B cell (primary cell): Measurements from ENCODE around the gene CIAO2B. TPM values are rescaled to one million over a fixed set of nuclear protein-coding genes. Genes with fewer than 3 reads are reported as not detected.

Experiments
- ATAC-seq: fragments of 200-7000 bp; cut with Tn5 transposase; one replicate; pipeline ENCODE4 v1.10.0; 2021; ENCODE audit warnings: low read depth, mild to moderate bottlenecking, moderate number of reproducible peaks, moderate library complexity
- CTCF ChIA-PET: fragments of 350-600 bp; sonication (Branson Sonifier 250); formaldehyde crosslinking; loops from one replicate; lab custom pipeline; 2021; ENCODE audit warnings: antibody characterized with exemption, inconsistent platforms; lab: Charles Lee
- POLR2A ChIA-PET: fragments of 350-600 bp; sonication (Branson Sonifier 250); formaldehyde crosslinking; loops from one replicate; lab custom pipeline; 2021; ENCODE audit warnings: antibody characterized with exemption; lab: Charles Lee
- DNase-seq: peaks from one replicate; pipeline ENCODE4 v3.0.0; 2013
- H2AFZ ChIP-seq: 2 replicates; pipeline ENCODE4 v1.6.1; 2012; ENCODE audit warnings: mild to moderate bottlenecking, low read depth, low read length; ENCODE audit not compliant: insufficient read depth, poor library complexity, severe bottlenecking
- H3K27ac ChIP-seq, 2 donors: 1 replicate in 1 of 2; 2 replicates in 1 of 2; pipeline ENCODE4 v1.5.1; 2012 to 2013; ENCODE audit warnings: low read length in 2 of 2, mild to moderate bottlenecking in 2 of 2, moderate library complexity in 1 of 2
- H3K27me3 ChIP-seq, 4 experiments: fragments of 200-600 bp in 1 of 4; sonication (generic) in 1 of 4; replicated peaks in 1 of 4; 1 replicate in 2 of 4; 2 replicates in 2 of 4; pipeline versions ENCODE4 v1.6.1 to v1.7.0; 2013 to 2016; ENCODE audit warnings: low read length in 3 of 4, mild to moderate bottlenecking in 2 of 4, mixed read lengths in 1 of 4, moderate library complexity in 1 of 4; ENCODE audit not compliant: insufficient read depth in 4 of 4, control insufficient read depth in 3 of 4; ENCODE audit errors: control extremely low read depth in 1 of 4
- H3K36me3 ChIP-seq, 2 experiments: replicated peaks in 1 of 2; 1 replicate in 1 of 2; 2 replicates in 1 of 2; pipeline versions ENCODE4 v1.6.1 to v1.7.1; 2013; ENCODE audit warnings: low read length in 1 of 2; ENCODE audit not compliant: insufficient read depth in 2 of 2, control insufficient read depth in 1 of 2; ENCODE audit errors: control extremely low read depth in 1 of 2, extremely low read depth in 1 of 2
- H3K4me1 ChIP-seq, 2 donors: fragments of 200-600 bp in 1 of 2; sonication (generic) in 1 of 2; 1 replicate in 1 of 2; 2 replicates in 1 of 2; pipeline versions ENCODE4 v1.5.1 to v1.6.1; 2013 to 2017; ENCODE audit warnings: low read length in 2 of 2; ENCODE audit not compliant: control insufficient read depth in 2 of 2, insufficient read depth in 2 of 2
- H3K4me2 ChIP-seq: replicated peaks from 2 replicates; pipeline ENCODE3; 2012; ENCODE audit warnings: mild to moderate bottlenecking, low read depth, low read length; ENCODE audit not compliant: poor library complexity, severe bottlenecking
- H3K4me3 ChIP-seq, 5 experiments: fragments of 200-600 bp in 1 of 5; sonication (generic) in 1 of 5; 1 replicate in 3 of 5; 2 replicates in 2 of 5; pipeline versions ENCODE4 v1.5.1 to v1.7.0; 2011 to 2016; ENCODE audit warnings: low read length in 4 of 5, mild to moderate bottlenecking in 4 of 5, low read depth in 2 of 5, control low read depth in 1 of 5, moderate library complexity in 1 of 5; ENCODE audit not compliant: insufficient read depth in 1 of 5; ENCODE audit errors: control extremely low read depth in 1 of 5, extremely low read depth in 1 of 5
- H3K79me2 ChIP-seq: fragments of 200-600 bp; sonication (generic); one replicate; pipeline ENCODE4 v1.6.0; 2016; ENCODE audit warnings: low read length; ENCODE audit not compliant: control insufficient read depth, insufficient read depth
- H3K9ac ChIP-seq: fragments of 200-600 bp; sonication (generic); 2 replicates; pipeline ENCODE4 v1.6.1; 2017; ENCODE audit warnings: mild to moderate bottlenecking, low read length, moderate library complexity
- H3K9me3 ChIP-seq, 3 donors: one replicate each; pipeline versions ENCODE4 v1.6.1 to v1.7.1; 2013; ENCODE audit warnings: low read length in 2 of 3; ENCODE audit not compliant: control insufficient read depth in 2 of 3, insufficient read depth in 1 of 3; ENCODE audit errors: control extremely low read depth in 1 of 3
- H4K20me1 ChIP-seq: 2 replicates; pipeline ENCODE4 v1.6.0; 2012; ENCODE audit warnings: mild to moderate bottlenecking, low read length; ENCODE audit not compliant: insufficient read depth, control insufficient read depth, poor library complexity, severe bottlenecking
- H3K27ac Mint-ChIP-seq: one replicate; pipeline ENCODE4 v1.8.0; 2021; ENCODE audit warnings: mixed read lengths
- H3K27me3 Mint-ChIP-seq: one replicate; pipeline ENCODE4 v1.8.0; 2021; ENCODE audit warnings: mixed read lengths
- H3K4me1 Mint-ChIP-seq: one replicate; pipeline ENCODE4 v1.8.0; 2021; ENCODE audit warnings: mixed read lengths
- H3K4me3 Mint-ChIP-seq: one replicate; pipeline ENCODE4 v1.8.0; 2021; ENCODE audit warnings: mixed read lengths
- H3K9me3 Mint-ChIP-seq: one replicate; pipeline ENCODE4 v1.8.0; 2022; ENCODE audit warnings: mixed read lengths; ENCODE audit not compliant: insufficient read depth
- EZH2 ChIP-seq: IDR thresholded peaks from 2 replicates; pipeline ENCODE4 v1.6.1; 2012; ENCODE audit warnings: borderline replicate concordance, low read depth, mild to moderate bottlenecking, moderate library complexity, low read length; ENCODE audit not compliant: insufficient read depth, poor library complexity, severe bottlenecking
- WGBS: methylation state at CpG from one replicate; pipeline ENCODE4 v1.1.5; 2013; ENCODE audit warnings: missing lambda C conversion rate; ENCODE audit not compliant: insufficient coverage; 5-methylcytosine and 5-hydroxymethylcytosine counted together
- intact Hi-C: fragments of 100-400 bp; cut with micrococcal nuclease; formaldehyde crosslinking; loops from one replicate; pipeline ENCODE4 v1.10.0; 2022
- polyA plus RNA-seq: library from polyadenylated mRNA; depleted of rRNA; stranded (reverse); fragments of >200 nt; gene quantifications from 2 replicates; pipeline ENCODE4 v1.2.3, GENCODE V29; 2012
- total RNA-seq, 2 donors: library from RNA; stranded (reverse); fragments of 120-200 nt in 1 of 2; gene quantifications; 1 replicate in 1 of 2; 2 replicates in 1 of 2; pipeline versions ENCODE4 v1.2.3 to v1.2.4, GENCODE V29; 2013 to 2022
- TF ChIP-seq, protein P1 (sequence below): fragments of 200-600 bp; IDR thresholded peaks from one replicate; pipeline ENCODE4 v1.8.0; 2022; ENCODE audit warnings: antibody characterized with exemption, mild to moderate bottlenecking

The CIAO2B gene
- total and polyA plus RNA-seq, 2 donors (not counting 1 experiment from before 2014, with no cell fraction given) = 60.6 to 159 TPM

DNA sequence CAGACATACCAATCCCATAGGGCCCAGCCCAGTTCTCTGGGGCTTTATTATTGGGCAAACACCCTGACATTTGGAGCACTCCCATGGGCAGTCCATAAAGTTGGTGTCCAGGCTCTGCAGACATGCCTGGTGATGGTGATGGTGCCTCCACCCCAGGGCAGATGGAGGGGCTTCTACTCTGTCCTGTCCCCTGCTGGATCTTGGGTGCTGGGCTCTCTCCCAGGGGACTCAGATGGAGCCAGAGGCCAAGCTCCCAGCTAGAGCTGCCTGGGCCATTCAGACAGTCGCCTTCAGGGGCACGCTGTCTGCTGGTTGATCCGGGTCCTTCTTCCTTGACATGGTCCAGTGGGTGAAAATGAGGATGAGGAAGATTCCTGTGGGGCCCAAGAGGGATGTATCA lies 26.1 kb downstream of the CIAO2B start:
- no peak for DNase-seq
- intact Hi-C loops = no loop called here
- Histone ChIP-seq H2AFZ (no peak overlapping the region), H3K36me3 (no peaks in the 10 kb centered on the region), H3K4me1 (no peaks in the 10 kb centered on the region), H3K9me3 (no peaks in the 10 kb centered on the region), H4K20me1 (no peaks in the 10 kb centered on the region), H3K9ac (no peak overlapping the region), H3K4me2 (no peak overlapping the region), H3K79me2 (no peaks in the 10 kb centered on the region), H3K27me3 (no peaks in the 10 kb centered on the region), H3K4me3 (no peak overlapping the region), H3K27ac (no peak overlapping the region)
- ChIA-PET POLR2A (no interaction called here), CTCF (no interaction called here)
- no peak overlapping the region for H3K4me3 Mint-ChIP-seq
- no peak for TF ChIP-seq EZH2
- TF ChIP-seq, protein P1, sequence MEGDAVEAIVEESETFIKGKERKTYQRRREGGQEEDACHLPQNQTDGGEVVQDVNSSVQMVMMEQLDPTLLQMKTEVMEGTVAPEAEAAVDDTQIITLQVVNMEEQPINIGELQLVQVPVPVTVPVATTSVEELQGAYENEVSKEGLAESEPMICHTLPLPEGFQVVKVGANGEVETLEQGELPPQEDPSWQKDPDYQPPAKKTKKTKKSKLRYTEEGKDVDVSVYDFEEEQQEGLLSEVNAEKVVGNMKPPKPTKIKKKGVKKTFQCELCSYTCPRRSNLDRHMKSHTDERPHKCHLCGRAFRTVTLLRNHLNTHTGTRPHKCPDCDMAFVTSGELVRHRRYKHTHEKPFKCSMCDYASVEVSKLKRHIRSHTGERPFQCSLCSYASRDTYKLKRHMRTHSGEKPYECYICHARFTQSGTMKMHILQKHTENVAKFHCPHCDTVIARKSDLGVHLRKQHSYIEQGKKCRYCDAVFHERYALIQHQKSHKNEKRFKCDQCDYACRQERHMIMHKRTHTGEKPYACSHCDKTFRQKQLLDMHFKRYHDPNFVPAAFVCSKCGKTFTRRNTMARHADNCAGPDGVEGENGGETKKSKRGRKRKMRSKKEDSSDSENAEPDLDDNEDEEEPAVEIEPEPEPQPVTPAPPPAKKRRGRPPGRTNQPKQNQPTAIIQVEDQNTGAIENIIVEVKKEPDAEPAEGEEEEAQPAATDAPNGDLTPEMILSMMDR = no peak
- 84% methylated on average over 3 of the region's 3 CpGs for WGBS
- no peaks in the 10 kb centered on the region for H3K4me1 Mint-ChIP-seq
- ATAC-seq = no peak
- no peak overlapping the region for H3K27ac Mint-ChIP-seq
- H3K27me3 Mint-ChIP-seq = no peaks in the 10 kb centered on the region
- H3K9me3 Mint-ChIP-seq = no peaks in the 10 kb centered on the region

- H3K27ac Mint-ChIP-seq = no peak overlapping the region
- DNase-seq = no peak
- H3K4me1 Mint-ChIP-seq = no peaks in the 10 kb centered on the region
- Histone ChIP-seq H3K4me3 (no peak overlapping the region), H3K4me1 (no peaks in the 10 kb centered on the region), H2AFZ (no peak overlapping the region), H3K36me3 (no peaks in the 10 kb centered on the region), H3K79me2 (no peaks in the 10 kb centered on the region), H3K9me3 (no peaks in the 10 kb centered on the region), H3K9ac (no peak overlapping the region), H3K27me3 (no peaks in the 10 kb centered on the region), H3K27ac (no peak overlapping the region), H3K4me2 (no peak overlapping the region), H4K20me1 (no peaks in the 10 kb centered on the region)
- H3K9me3 Mint-ChIP-seq = no peaks in the 10 kb centered on the region
- H3K27me3 Mint-ChIP-seq = no peaks in the 10 kb centered on the region
- no peak for ATAC-seq
- CTCF ChIA-PET = interaction anchor here (0.7 kb wide), 1 partner anchor 11 kb away, joined by 3 read pairs; no protein-coding TSS in a partner anchor
- POLR2A ChIA-PET = no interaction called here
- intact Hi-C loops = no loop called here
- TF ChIP-seq EZH2 = no peak
- TF ChIP-seq, protein P1 = no peak
- WGBS = 83% methylated on average over 6 of the region's 7 CpGs
- H3K4me3 Mint-ChIP-seq = no peak overlapping the region
These were observed 27.0 kb downstream of the CIAO2B start for GRCh38 chr16:66906916-66907836.
